GM13977 (cell line): ENCODE results near the gene FNDC11.

ENCODE experiments used
- DNase-seq: peaks from one replicate; pipeline ENCODE4 v3.0.0; 2012; ENCODE audit warnings: low spot score
- in situ Hi-C: fragments of 300-500 bp; cut with MboI; formaldehyde crosslinking; loops from one replicate; pipeline ENCODE4 v1.12.0; 2022; ENCODE audit warnings: low sequenced_read_pairs, low pct_unique_long_range_greater_than_20kb, mixed read lengths, inconsistent platforms; ENCODE audit not compliant: unreplicated experiment
- TF ChIP-seq, protein P1 (sequence below): IDR thresholded peaks from 2 replicates; pipeline ENCODE4 v1.5.1; 2012; ENCODE audit warnings: mild to moderate bottlenecking, control low read depth; ENCODE audit not compliant: insufficient read depth; ENCODE audit errors: extremely low read depth, missing control alignments

Gene FNDC11

DNA sequence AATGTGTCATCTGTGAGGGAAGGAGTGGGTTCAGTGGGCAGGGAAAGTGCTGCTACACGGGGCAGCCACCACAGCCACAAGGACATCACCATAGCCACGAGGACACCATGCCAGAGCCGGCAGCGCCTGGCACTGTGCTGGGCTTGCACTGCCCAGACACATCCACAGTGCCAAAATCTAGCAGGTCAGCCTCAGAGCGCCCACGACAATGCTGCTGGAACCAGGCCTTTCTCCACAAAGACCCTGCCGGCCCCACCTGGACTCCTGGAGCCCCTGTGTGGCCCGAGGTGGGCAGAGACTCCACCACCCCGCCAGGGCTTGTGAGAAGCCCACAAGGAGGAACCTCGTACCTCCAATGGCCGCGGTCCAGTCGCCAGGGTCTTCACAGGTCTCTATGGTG is 38.7 kb downstream of the FNDC11 start:
- TF ChIP-seq, protein P1, sequence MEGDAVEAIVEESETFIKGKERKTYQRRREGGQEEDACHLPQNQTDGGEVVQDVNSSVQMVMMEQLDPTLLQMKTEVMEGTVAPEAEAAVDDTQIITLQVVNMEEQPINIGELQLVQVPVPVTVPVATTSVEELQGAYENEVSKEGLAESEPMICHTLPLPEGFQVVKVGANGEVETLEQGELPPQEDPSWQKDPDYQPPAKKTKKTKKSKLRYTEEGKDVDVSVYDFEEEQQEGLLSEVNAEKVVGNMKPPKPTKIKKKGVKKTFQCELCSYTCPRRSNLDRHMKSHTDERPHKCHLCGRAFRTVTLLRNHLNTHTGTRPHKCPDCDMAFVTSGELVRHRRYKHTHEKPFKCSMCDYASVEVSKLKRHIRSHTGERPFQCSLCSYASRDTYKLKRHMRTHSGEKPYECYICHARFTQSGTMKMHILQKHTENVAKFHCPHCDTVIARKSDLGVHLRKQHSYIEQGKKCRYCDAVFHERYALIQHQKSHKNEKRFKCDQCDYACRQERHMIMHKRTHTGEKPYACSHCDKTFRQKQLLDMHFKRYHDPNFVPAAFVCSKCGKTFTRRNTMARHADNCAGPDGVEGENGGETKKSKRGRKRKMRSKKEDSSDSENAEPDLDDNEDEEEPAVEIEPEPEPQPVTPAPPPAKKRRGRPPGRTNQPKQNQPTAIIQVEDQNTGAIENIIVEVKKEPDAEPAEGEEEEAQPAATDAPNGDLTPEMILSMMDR: no peak
- no peak for DNase-seq
- in situ Hi-C loops: no loop called here

DNA sequence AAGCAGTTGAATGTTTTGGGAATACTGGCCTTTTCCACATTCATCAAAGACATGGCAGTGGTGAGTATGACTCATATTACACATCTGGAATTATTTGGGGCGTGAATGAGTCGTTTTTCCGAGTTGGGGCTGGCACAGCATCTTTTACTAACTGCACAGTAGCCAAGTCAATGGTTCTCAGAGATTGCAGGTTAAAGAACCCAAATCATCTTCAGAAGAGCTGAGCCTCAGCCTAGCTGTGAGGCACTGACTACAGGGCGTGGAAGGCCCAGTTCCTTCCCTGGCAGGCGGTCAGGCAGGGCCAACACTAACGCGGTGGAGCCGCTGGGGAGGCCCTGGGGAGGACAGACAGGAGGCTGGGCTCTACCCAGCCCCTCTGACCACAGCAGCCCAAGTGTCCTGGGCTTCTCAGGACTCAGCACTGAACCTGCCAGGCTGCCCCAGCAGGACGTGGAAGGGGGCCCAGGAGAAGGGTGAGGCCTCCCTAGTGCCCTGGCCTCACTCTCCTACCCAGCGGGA is 40.1 kb downstream of the FNDC11 start:
- TF ChIP-seq, protein P1: no peak
- DNase-seq: no peak
- in situ Hi-C loops: no loop called here

DNA sequence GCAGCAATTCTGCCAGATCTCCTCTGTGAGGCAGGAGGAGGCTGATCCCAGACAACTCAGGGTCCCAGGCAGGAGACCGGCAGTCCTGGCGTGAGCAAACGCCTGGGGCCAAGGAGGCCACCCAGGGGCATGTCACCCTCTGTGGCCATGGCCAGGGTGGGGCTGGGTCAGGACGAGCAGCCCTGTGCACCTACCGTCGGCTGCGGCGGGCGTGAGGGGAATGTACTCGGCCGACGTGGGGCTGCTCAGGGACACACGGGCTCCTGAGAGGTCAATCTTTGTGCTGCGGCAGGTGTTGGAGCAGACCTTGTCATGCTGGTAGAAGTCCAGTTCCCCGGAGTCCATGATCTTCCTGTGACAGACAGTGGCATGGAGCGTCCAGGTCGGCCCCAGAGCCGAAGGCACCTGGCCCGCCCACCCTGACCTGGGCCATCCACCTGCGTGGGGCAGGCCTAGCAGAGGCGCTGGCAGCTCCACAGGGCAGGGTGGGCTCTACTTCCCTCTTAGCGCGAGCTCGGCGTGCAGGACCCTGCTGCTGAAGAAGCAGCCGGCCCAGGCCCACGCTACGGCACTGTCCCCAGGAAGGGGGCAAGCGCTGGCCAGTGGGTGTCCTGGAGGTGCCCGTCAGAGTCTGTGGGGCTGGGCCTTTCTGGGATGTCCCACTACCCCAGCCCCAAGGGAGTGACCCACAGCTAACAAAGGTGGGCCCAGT is 41.6 kb downstream of the FNDC11 start:
- no peak for DNase-seq
- TF ChIP-seq, protein P1: no peak
- in situ Hi-C loops: no loop called here

DNA sequence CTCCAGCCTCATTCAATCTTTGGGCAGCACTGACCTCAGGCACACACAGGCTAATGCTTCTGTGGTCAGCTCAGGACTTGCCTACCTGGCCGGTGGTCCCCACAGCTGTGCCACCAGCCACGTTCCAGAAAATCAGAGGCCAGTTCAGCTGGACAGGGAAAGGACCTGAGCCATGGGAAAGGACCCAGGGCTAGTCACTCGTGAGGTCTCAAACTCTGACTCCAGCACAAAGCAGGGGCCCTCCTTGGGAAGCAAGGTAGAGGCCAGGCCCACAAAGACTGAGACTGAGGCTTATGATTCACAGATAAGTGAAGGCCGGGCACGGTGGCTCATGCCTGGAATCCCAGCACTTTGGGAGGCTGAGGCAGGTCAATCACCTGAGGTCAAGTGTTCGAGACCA is 42.5 kb downstream of the FNDC11 start:
- in situ Hi-C loops: no loop called here
- no peak for DNase-seq
- TF ChIP-seq, protein P1: no peak

DNA sequence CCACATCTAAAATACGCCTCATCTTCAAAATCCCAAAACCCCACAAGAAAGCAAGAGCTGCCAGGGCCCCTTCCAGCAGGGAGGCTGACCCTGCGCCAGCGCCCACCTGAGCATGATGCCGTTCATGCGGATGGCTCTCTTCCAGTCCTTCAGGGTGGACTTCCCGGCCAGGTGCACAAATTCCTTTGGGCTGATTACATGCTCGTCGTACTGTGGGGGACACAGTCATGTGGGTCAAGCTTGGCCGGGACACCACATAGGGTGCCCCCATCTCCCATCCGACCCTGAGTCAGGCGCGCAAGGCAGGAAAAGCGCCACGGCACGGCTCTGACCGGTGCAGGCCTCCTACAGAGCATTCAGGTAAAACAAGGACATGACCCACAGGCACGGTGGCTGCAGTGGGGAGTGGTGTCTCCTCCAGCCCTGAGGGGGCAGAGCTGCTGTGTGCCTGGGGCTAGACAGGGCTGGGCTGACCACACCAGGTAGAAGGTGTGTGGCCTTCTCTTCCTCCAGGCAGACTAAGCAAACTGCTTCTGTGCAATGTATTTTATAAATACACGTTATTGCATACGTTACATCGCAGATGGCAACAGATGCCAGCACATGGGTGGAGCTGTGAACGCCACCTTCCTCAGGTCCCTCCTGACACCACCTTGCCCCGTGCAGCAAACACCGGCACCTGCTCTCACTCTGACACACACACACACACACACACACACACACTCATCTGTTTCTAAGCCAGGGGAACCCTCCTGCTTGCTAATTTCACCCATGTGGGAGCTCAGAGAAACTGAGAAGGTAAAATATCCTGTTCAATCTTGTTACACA is 43.9 kb downstream of the FNDC11 start:
- TF ChIP-seq, protein P1: no peak
- DNase-seq: no peak
- in situ Hi-C loops: no loop called here

DNA sequence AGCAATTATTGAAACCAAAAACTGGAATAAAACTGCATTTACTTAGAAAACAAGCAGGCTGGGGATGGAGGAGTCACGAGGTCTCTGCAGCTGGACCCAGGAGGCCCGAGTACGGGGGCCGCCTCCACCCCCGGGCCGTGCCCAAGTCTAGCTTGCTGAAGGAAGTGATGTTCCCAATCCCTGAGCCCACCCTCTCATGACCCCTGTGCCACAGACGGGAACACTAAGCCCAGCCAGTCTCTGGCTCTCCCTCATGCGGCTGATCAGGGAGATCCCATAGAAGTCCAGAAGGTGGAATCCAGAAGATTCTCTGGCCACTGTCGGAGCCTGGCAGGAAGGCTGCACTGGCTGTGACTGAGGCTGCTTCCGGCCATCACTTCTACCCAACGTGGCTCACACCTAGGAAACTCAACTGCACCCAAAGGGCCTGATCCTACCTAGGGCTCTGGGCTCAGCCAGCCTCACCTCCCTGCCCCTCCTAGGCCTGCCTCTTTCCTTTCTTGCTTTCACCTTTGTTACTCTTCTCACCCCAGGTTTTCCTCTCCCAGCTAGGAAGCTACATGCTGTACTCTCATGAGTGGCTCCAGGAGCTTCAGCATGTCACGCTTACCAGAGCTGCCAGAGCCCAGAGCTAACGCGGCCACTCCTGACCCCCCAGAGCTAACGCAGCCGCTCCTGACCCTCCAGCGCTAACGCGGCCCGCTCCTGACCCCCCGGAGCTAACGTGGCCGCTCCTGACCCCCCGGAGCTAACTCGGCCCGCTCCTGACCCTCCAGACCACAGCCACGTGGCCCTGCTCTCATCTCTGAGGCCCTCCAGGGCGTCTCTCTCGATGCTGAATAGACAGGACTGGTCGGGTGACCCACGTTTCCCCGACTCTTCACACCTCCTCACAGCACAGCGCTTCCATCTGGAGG is 44.8 kb downstream of the FNDC11 start:
- in situ Hi-C loops: no loop called here
- DNase-seq: no peak
- TF ChIP-seq, protein P1: no peak
